HepG2 (cell line): Measurements from ENCODE around the gene ABCC2.

Experiments
- HINFP ChIP-seq: sonication (generic); formaldehyde crosslinking; IDR thresholded peaks from 2 replicates; pipeline ENCODE4 v1.4.0; 2020; ENCODE audit warnings: low read depth, mild to moderate bottlenecking, missing genetic modification reagents
- PBX2 ChIP-seq: IDR thresholded peaks from 2 replicates; pipeline ENCODE4 v1.6.1; 2016; ENCODE audit warnings: control low read depth
- REST ChIP-seq, 2 experiments: IDR thresholded peaks; 2 replicates each; pipeline ENCODE4 v1.6.1; 2011 to 2012; ENCODE audit warnings: low read length in 2 of 2, borderline replicate concordance in 1 of 2, low read depth in 1 of 2, mild to moderate bottlenecking in 1 of 2, moderate library complexity in 1 of 2
- RFX5 ChIP-seq: IDR thresholded peaks from 2 replicates; pipeline ENCODE4 v1.6.1; 2011; ENCODE audit warnings: low read depth, low read length, improper control_type of control experiment
- ZNF34 ChIP-seq: sonication (generic); formaldehyde crosslinking; IDR thresholded peaks from 2 replicates; pipeline ENCODE4 v1.4.0; 2020; ENCODE audit warnings: mild to moderate bottlenecking, missing genetic modification reagents, borderline replicate concordance
- ZNF350 ChIP-seq: sonication (generic); formaldehyde crosslinking; IDR thresholded peaks from 2 replicates; pipeline ENCODE4 v1.4.0; 2020; ENCODE audit warnings: mild to moderate bottlenecking, low read depth, missing genetic modification reagents, borderline replicate concordance
- ZNF546 ChIP-seq: sonication (generic); formaldehyde crosslinking; conservative IDR thresholded peaks from 2 replicates; pipeline ENCODE4 v1.8.1; 2023; ENCODE audit warnings: mild to moderate bottlenecking, missing genetic modification reagents

GRCh38 chr10:99881371-99881770, 98.9 kb downstream of the ABCC2 start:
- TF ChIP-seq ZNF546 = no peak
- TF ChIP-seq HINFP (CRISPR knock-in tag) = no peak
- no peak for TF ChIP-seq RFX5
- TF ChIP-seq PBX2 = no peak
- no peak for TF ChIP-seq ZNF34 (CRISPR knock-in tag)
- TF ChIP-seq REST (IDR thresholded peaks at IDR 0.05; ENCODE audit: borderline replicate concordance in 1 of 2, low read depth in 1 of 2, low read length in 2 of 2) = no peak
- TF ChIP-seq ZNF350 (CRISPR knock-in tag) = no peak
